K562 (cell line): ENCODE measurements around the gene PHETA2. TPM values are rescaled to one million over a fixed set of nuclear protein-coding genes. Genes with fewer than 3 reads are reported as not detected.

ENCODE experiments used
- ATF1 ChIP-seq, 2 experiments: fragments of 450-650 bp in 1 of 2; IDR thresholded peaks; 2 replicates each; pipeline ENCODE4 v1.6.1; 2016; ENCODE audit warnings: missing compliant biosample characterization in 1 of 2, missing genetic modification characterization in 1 of 2
- ATF3 ChIP-seq, 2 experiments: fragments of 450-650 bp in 1 of 2; sonication (generic) in 1 of 2; formaldehyde crosslinking in 1 of 2; IDR thresholded peaks in 1 of 2; conservative IDR thresholded peaks in 1 of 2; 2 replicates each; pipeline versions ENCODE4 v1.6.1 to v1.8.1; 2016 to 2023; ENCODE audit warnings: mild to moderate bottlenecking in 2 of 2, moderate library complexity in 2 of 2, inconsistent platforms in 1 of 2, missing genetic modification reagents in 1 of 2
- BACH1 ChIP-seq: fragments of 200-800 bp; sonication (Bioruptor generic); IDR thresholded peaks from 2 replicates; pipeline ENCODE4 v1.6.1; 2016; ENCODE audit warnings: missing genetic modification characterization, missing compliant biosample characterization
- BRF2 ChIP-seq: IDR thresholded peaks from 3 replicates; pipeline ENCODE4 v1.6.1; 2011; ENCODE audit warnings: borderline replicate concordance, mild to moderate bottlenecking; ENCODE audit not compliant: insufficient read length, insufficient read depth
- GABPB1 ChIP-seq: sonication (generic); formaldehyde crosslinking; IDR thresholded peaks from 2 replicates; pipeline ENCODE4 v1.8.0; 2022; ENCODE audit warnings: mild to moderate bottlenecking, missing genetic modification reagents
- HMG20A ChIP-seq: fragments of 450-650 bp; formaldehyde crosslinking; conservative IDR thresholded peaks from 2 replicates; pipeline ENCODE4 v1.4.0; 2020; ENCODE audit warnings: mild to moderate bottlenecking, mixed read lengths
- KAT2B ChIP-seq: IDR thresholded peaks from one replicate; pipeline ENCODE4 v1.6.1; 2012; ENCODE audit warnings: low read depth, mild to moderate bottlenecking, control low read depth, inconsistent platforms, low read length, moderate library complexity
- MBD2 ChIP-seq: sonication (generic); IDR thresholded peaks from 2 replicates; pipeline ENCODE4 v1.6.1; 2016; ENCODE audit warnings: low read depth, borderline replicate concordance
- MEIS2 ChIP-seq: fragments of 450-650 bp; IDR thresholded peaks from 2 replicates; pipeline ENCODE4 v1.6.1; 2014; ENCODE audit warnings: mild to moderate bottlenecking; ENCODE audit not compliant: partially characterized antibody
- MITF ChIP-seq: IDR thresholded peaks from 2 replicates; pipeline ENCODE4 v1.6.1; 2014; ENCODE audit warnings: antibody characterized with exemption
- MTA2 ChIP-seq: fragments of 450-650 bp; IDR thresholded peaks from 2 replicates; pipeline ENCODE4 v1.6.1; 2016; ENCODE audit warnings: low read depth
- MXD1 ChIP-seq: fragments of 250-450 bp; sonication (Bioruptor Pico); IDR thresholded peaks from 2 replicates; pipeline ENCODE4 v1.8.0; 2021; ENCODE audit warnings: borderline replicate concordance, mild to moderate bottlenecking, moderate library complexity; ENCODE audit not compliant: poor library complexity, severe bottlenecking
- MYBL2 ChIP-seq, 2 experiments: fragments of 450-650 bp in 1 of 2; sonication (generic) in 1 of 2; formaldehyde crosslinking in 1 of 2; IDR thresholded peaks; 2 replicates each; pipeline versions ENCODE4 v1.6.1 to v1.8.1; 2017 to 2022; ENCODE audit warnings: borderline replicate concordance in 1 of 2, inconsistent platforms in 1 of 2, low read depth in 1 of 2, mild to moderate bottlenecking in 1 of 2, missing genetic modification reagents in 1 of 2, moderate library complexity in 1 of 2
- NELFE ChIP-seq: IDR thresholded peaks from 2 replicates; pipeline ENCODE4 v1.6.1; 2011; ENCODE audit warnings: mild to moderate bottlenecking; ENCODE audit not compliant: insufficient read depth, insufficient read length
- NRF1 ChIP-seq, 2 experiments: fragments of 450-650 bp; IDR thresholded peaks in 1 of 2; conservative IDR thresholded peaks in 1 of 2; 2 replicates each; pipeline ENCODE4 v1.6.1; 2014; ENCODE audit warnings: mild to moderate bottlenecking in 2 of 2
- RAD51 ChIP-seq: fragments of 450-650 bp; IDR thresholded peaks from 2 replicates; pipeline ENCODE4 v1.7.1; 2016; ENCODE audit warnings: low read depth, mild to moderate bottlenecking, borderline replicate concordance
- RNF2 ChIP-seq: sonication (generic); IDR thresholded peaks from 2 replicates; pipeline ENCODE4 v1.6.1; 2016
- WHSC1 ChIP-seq: IDR thresholded peaks from one replicate; pipeline ENCODE4 v1.6.1; 2012; ENCODE audit warnings: low read length, control low read depth, inconsistent platforms
- ZBTB5 ChIP-seq: fragments of 450-650 bp; IDR thresholded peaks from 2 replicates; pipeline ENCODE4 v1.6.1; 2017; ENCODE audit warnings: antibody characterized with exemption
- ZNF347 ChIP-seq: fragments of 450-650 bp; formaldehyde crosslinking; IDR thresholded peaks from 2 replicates; pipeline ENCODE4 v1.4.0; 2020; ENCODE audit warnings: low read depth, mild to moderate bottlenecking, moderate library complexity
- polyA plus RNA-seq, 8 experiments: library from polyadenylated mRNA; depleted of rRNA in 4 of 8; stranded (reverse) in 5 of 8; unstranded in 3 of 8; fragments of >200 nt; fragmentation: Nextera tagmentation in 2 of 8; fragmentation: Illumina TruSeq in 1 of 8; extraction: Ambion mirVana in 2 of 8; extraction: Trizol in 1 of 8; gene quantifications; 2 replicates each; pipeline versions ENCODE4 v1.2.1 to v1.2.3, GENCODE V29; 2011 to 2014; ENCODE audit warnings: inconsistent platforms in 1 of 8, missing spikeins in 1 of 8
- total RNA-seq, 7 experiments: library from RNA; depleted of rRNA in 6 of 7; stranded (reverse); fragments of >200 nt in 6 of 7; fragmentation: Illumina TruSeq in 2 of 7; extraction: Trizol in 2 of 7; gene quantifications; 2 replicates each; pipeline versions ENCODE4 v1.2.1 to v1.2.3, GENCODE V29; 2011 to 2021; ENCODE audit warnings: low replicate concordance in 1 of 7

PHETA2 gene
- total and polyA plus RNA-seq, 9 of the 15 experiments (the other 6 are each of a cell fraction or from before 2014, with no cell fraction given): 0.07 to 0.22 (median 0.08) TPM; not detected in 5

GRCh38 chr22:42079319-42080251 is 5.5 kb downstream of the PHETA2 start, which contains the start of gene SMDT1 (continued):
- TF ChIP-seq RAD51 (no peak), MTA2 (no peak), BACH1 (tag) (no peak), MBD2 (peak; percentile 90), MITF (peak; percentile 22; the same call in 1 of the 2 replicates), WHSC1 (no peak), KAT2B (no peak), NRF1 (conservative IDR thresholded peaks at IDR 0.05 in 1 of 2, IDR thresholded peaks at IDR 0.05 in 1 of 2) (peak; percentile 85 to 87), MYBL2 (IDR thresholded peaks at IDR 0.05; ENCODE audit: low read depth) (no peak), MYBL2 (CRISPR knock-in tag; IDR thresholded peaks at IDR 0.05; ENCODE audit: borderline replicate concordance) (no peak), ATF1 (CRISPR knock-in tag; IDR thresholded peaks at IDR 0.05) (no peak), ATF1 (tag; IDR thresholded peaks at IDR 0.05) (peak; percentile 91), ATF3 (IDR thresholded peaks at IDR 0.05) (no peak), ATF3 (CRISPR knock-in tag; conservative IDR thresholded peaks at IDR 0.05) (no peak), ZNF347 (CRISPR knock-in tag) (no peak), GABPB1 (CRISPR knock-in tag) (no peak; the same call in 1 of the 2 replicates), NELFE (no peak), MEIS2 (peak; percentile 59), BRF2 (no peak), ZBTB5 (no peak), MXD1 (CRISPR knock-in tag) (no peak), HMG20A (CRISPR knock-in tag) (no peak), RNF2 (peak; percentile 84)
